Neuronal stem cell (in vitro differentiated cells): ENCODE results near the gene BCAR1.

Experiments used
- DNase-seq: peaks from one replicate; pipeline ENCODE4 v3.0.0-alpha.2; 2013; ENCODE audit warnings: low spot score
- H2AFZ ChIP-seq: one replicate; pipeline ENCODE4 v1.6.1; 2013; ENCODE audit warnings: mild to moderate bottlenecking, low read length, inconsistent platforms
- H2AK5ac ChIP-seq: 2 replicates; pipeline ENCODE4 v1.6.1; 2013; ENCODE audit warnings: low read depth, mild to moderate bottlenecking, inconsistent platforms, low read length, moderate library complexity, mixed read lengths
- H2BK120ac ChIP-seq: 2 replicates; pipeline ENCODE4 v1.6.1; 2013; ENCODE audit warnings: low read depth, mild to moderate bottlenecking, inconsistent platforms, low read length, moderate library complexity, mixed read lengths
- H2BK12ac ChIP-seq: one replicate; pipeline ENCODE4 v1.6.1; 2013; ENCODE audit warnings: low read length, inconsistent platforms
- H2BK15ac ChIP-seq: 2 replicates; pipeline ENCODE4 v1.6.1; 2013; ENCODE audit warnings: mild to moderate bottlenecking, low read length, inconsistent platforms, mixed read lengths
- H2BK5ac ChIP-seq: one replicate; pipeline ENCODE4 v1.6.1; 2013; ENCODE audit warnings: inconsistent platforms, mild to moderate bottlenecking, low read length, moderate library complexity
- H3K14ac ChIP-seq: one replicate; pipeline ENCODE4 v1.6.1; 2013; ENCODE audit warnings: low read length, inconsistent platforms
- H3K18ac ChIP-seq: 2 replicates; pipeline ENCODE4 v1.6.1; 2013; ENCODE audit warnings: low read length, inconsistent platforms
- H3K23ac ChIP-seq: 2 replicates; pipeline ENCODE4 v1.6.1; 2013; ENCODE audit warnings: low read depth, mild to moderate bottlenecking, mixed read lengths, low read length, inconsistent platforms; ENCODE audit not compliant: poor library complexity
- H3K27ac ChIP-seq: replicated peaks from 3 replicates; pipeline ENCODE4 v1.5.1; 2013; ENCODE audit warnings: low read length, inconsistent platforms
- H3K27me3 ChIP-seq, 3 experiments: 2 replicates each; pipeline ENCODE4 v1.6.1; 2013; ENCODE audit warnings: low read length in 3 of 3, mild to moderate bottlenecking in 2 of 3, inconsistent platforms in 1 of 3, low read depth in 1 of 3, mixed read lengths in 1 of 3, moderate library complexity in 1 of 3; ENCODE audit not compliant: control insufficient read depth in 3 of 3, insufficient read depth in 3 of 3
- H3K36me3 ChIP-seq, 2 donors: replicated peaks in 1 of 2; 2 replicates each; pipeline ENCODE4 v1.6.1; 2013; ENCODE audit warnings: low read length in 2 of 2; ENCODE audit not compliant: control insufficient read depth in 2 of 2, insufficient read depth in 2 of 2
- H3K4ac ChIP-seq: 2 replicates; pipeline ENCODE4 v1.6.1; 2013; ENCODE audit warnings: inconsistent platforms, mild to moderate bottlenecking, low read length, moderate library complexity
- H3K4me1 ChIP-seq, 2 donors: 1 replicate in 1 of 2; 2 replicates in 1 of 2; pipeline ENCODE4 v1.6.1; 2013; ENCODE audit warnings: low read length in 2 of 2, low read depth in 1 of 2; ENCODE audit not compliant: control insufficient read depth in 2 of 2, insufficient read depth in 1 of 2
- H3K4me2 ChIP-seq: one replicate; pipeline ENCODE4 v1.6.1; 2013; ENCODE audit warnings: mild to moderate bottlenecking, low read length, inconsistent platforms; ENCODE audit not compliant: insufficient read depth, poor library complexity, severe bottlenecking
- H3K4me3 ChIP-seq, 2 donors: 2 replicates each; pipeline ENCODE4 v1.5.1; 2013; ENCODE audit warnings: low read length in 2 of 2, mild to moderate bottlenecking in 2 of 2, inconsistent platforms in 1 of 2, moderate library complexity in 1 of 2
- H3K79me1 ChIP-seq: one replicate; pipeline ENCODE4 v1.6.1; 2013; ENCODE audit warnings: low read depth, mild to moderate bottlenecking, inconsistent platforms, low read length, moderate library complexity
- H3K9ac ChIP-seq: one replicate; pipeline ENCODE4 v1.6.1; 2013; ENCODE audit warnings: mild to moderate bottlenecking, low read depth, low read length, inconsistent platforms; ENCODE audit not compliant: poor library complexity
- H3K9me3 ChIP-seq, 2 donors: replicated peaks in 1 of 2; 2 replicates each; pipeline versions ENCODE3 to v1.6.1; 2013; ENCODE audit warnings: low read length in 2 of 2, mild to moderate bottlenecking in 2 of 2, inconsistent platforms in 1 of 2, low read depth in 1 of 2, mixed read lengths in 1 of 2, moderate library complexity in 1 of 2; ENCODE audit not compliant: control insufficient read depth in 2 of 2, insufficient read depth in 1 of 2
- H4K8ac ChIP-seq: one replicate; pipeline ENCODE4 v1.6.1; 2013; ENCODE audit warnings: low read depth, mild to moderate bottlenecking, inconsistent platforms, low read length, moderate library complexity
- H4K91ac ChIP-seq: one replicate; pipeline ENCODE4 v1.6.1; 2013; ENCODE audit warnings: low read length, low read depth, mild to moderate bottlenecking, inconsistent platforms; ENCODE audit not compliant: poor library complexity
- WGBS, 2 donors: extraction: QIAGEN DNeasy Blood & Tissue Kit; methylation state at CpG; one replicate each; pipeline ENCODE4 v1.1.7; 2013; ENCODE audit warnings: missing lambda C conversion rate in 2 of 2, mixed read lengths in 1 of 2; ENCODE audit not compliant: insufficient read length in 2 of 2, insufficient replicate concordance in 1 of 2; ENCODE audit errors: extremely low coverage in 2 of 2; 5-methylcytosine and 5-hydroxymethylcytosine counted together

The BCAR1 gene

GRCh38 chr16:75236232-75236631 lies 15.2 kb downstream of the BCAR1 start:
- Histone ChIP-seq H2BK12ac (no peak overlapping the region), H3K4ac (no peak overlapping the region), H3K4me2 (no peak overlapping the region), H2AK5ac (no peak overlapping the region), H3K9ac (no peak overlapping the region), H3K27ac (no peak overlapping the region), H3K14ac (no peak overlapping the region), H2BK5ac (no peak overlapping the region), H3K79me1 (peaks cover 46% of the 10 kb centered on the region), H3K9me3 (no peaks in the 10 kb centered on the region), H3K4me1 (peaks cover 11 to 21% of the 10 kb centered on the region in 2 donors), H4K91ac (no peak overlapping the region), H3K36me3 (peaks cover 46 to 94% of the 10 kb centered on the region in 2 donors), H3K4me3 (no peak overlapping the region), H3K27me3 (peaks cover 0 to 2% (median 0%) of the 10 kb centered on the region in 3 experiments), H4K8ac (no peak overlapping the region), H2BK120ac (no peak overlapping the region), H3K23ac (peak overlapping the region; percentile 25), H3K18ac (no peak overlapping the region), H2AFZ (no peak overlapping the region), H2BK15ac (no peak overlapping the region)
- no CpG with 5 or more reads among the region's 7 CpGs for whole genome bisulfite sequencing, 2 donors
- no peak for DNase-seq

DNA sequence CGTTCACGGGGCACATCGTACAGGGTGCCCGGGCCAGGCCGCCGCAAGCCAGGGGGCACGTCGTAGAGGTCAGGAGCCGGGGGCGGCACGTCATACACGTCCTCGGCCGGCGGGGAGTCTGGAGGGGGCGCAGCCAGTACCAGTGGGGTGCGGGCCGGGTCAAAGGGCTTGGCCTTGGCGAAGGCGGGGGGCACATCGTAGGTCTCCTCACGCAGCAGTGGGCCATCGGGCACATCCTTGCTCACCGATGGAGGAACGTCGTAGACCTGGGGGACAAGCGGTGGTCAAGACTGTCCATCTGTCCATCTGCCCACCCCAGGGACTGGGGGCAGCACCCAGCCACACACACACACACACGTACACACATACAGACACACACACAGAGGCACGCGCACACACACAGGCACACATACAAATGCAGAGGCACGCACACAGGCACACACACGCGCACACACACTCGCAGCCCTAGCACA lies 15.7 kb downstream of the BCAR1 start:
- H2BK120ac ChIP-seq = no peak overlapping the region
- H2AFZ ChIP-seq = no peak overlapping the region
- no peak overlapping the region for H4K91ac ChIP-seq
- H3K4ac ChIP-seq = no peak overlapping the region
- no peak overlapping the region for H3K4me2 ChIP-seq
- no peak overlapping the region for H2AK5ac ChIP-seq
- no peak overlapping the region for H3K18ac ChIP-seq
- H3K27me3 ChIP-seq = peaks cover 0 to 2% (median 0%) of the 10 kb centered on the region in 3 experiments
- WGBS, 2 donors = no CpG with 5 or more reads among the region's 34 CpGs
- no peak overlapping the region for H3K4me3 ChIP-seq
- H3K14ac ChIP-seq = no peak overlapping the region
- no peak overlapping the region for H2BK5ac ChIP-seq
- H3K27ac ChIP-seq = no peak overlapping the region
- no peak overlapping the region for H2BK15ac ChIP-seq
- peak overlapping the region; percentile 25 for H3K23ac ChIP-seq
- H4K8ac ChIP-seq = no peak overlapping the region
- peaks cover 11 to 20% of the 10 kb centered on the region in 2 donors for H3K4me1 ChIP-seq
- peaks cover 43% of the 10 kb centered on the region for H3K79me1 ChIP-seq
- DNase-seq = no peak
- no peaks in the 10 kb centered on the region for H3K9me3 ChIP-seq
- H3K36me3 ChIP-seq = peaks cover 42 to 94% of the 10 kb centered on the region in 2 donors
- H2BK12ac ChIP-seq = no peak overlapping the region
- H3K9ac ChIP-seq = no peak overlapping the region

- Histone ChIP-seq H2BK5ac (peak overlapping the region; percentile 53), H4K8ac (no peak overlapping the region), H2BK12ac (no peak overlapping the region), H3K36me3 (peaks cover 46 to 94% of the 10 kb centered on the region in 2 donors), H3K79me1 (peaks cover 42% of the 10 kb centered on the region), H3K4me3 (no peak overlapping the region), H3K9ac (peak overlapping the region; percentile 60), H3K14ac (peak overlapping the region; percentile 56), H3K18ac (no peak overlapping the region), H3K9me3 (no peaks in the 10 kb centered on the region), H4K91ac (no peak overlapping the region), H3K27me3 (peaks cover 0 to 2% (median 0%) of the 10 kb centered on the region in 3 experiments), H3K27ac (no peak overlapping the region), H3K4ac (no peak overlapping the region), H2AK5ac (no peak overlapping the region), H2BK120ac (no peak overlapping the region), H3K4me2 (no peak overlapping the region), H3K23ac (no peak overlapping the region), H3K4me1 (peaks cover 11 to 20% of the 10 kb centered on the region in 2 donors), H2BK15ac (peak overlapping the region; percentile 37), H2AFZ (no peak overlapping the region)
- WGBS, 2 donors = no CpG with 5 or more reads among the region's 48 CpGs
- DNase-seq = no peak
These were observed 16.3 kb downstream of the BCAR1 start for GRCh38 chr16:75234856-75235696.

DNA sequence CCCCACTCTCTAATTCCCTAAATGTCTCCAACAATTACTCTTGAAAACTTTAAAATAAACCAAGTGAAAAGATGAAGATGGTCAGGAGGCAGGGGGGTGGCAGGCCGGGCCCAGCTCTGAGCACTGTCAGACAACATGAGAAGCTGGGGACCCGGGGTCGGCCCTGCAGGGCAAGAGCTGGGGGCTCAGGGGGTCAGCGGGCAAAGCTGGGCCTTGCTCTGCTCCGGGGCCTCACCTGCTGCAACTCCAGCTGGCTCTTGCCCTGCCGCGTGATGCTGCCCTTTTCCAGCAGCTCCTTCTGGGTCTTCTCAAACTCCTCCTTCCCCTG lies 17.8 kb downstream of the BCAR1 start:
- Histone ChIP-seq H3K14ac (no peak overlapping the region), H2BK15ac (no peak overlapping the region), H4K91ac (no peak overlapping the region), H3K4me1 (peaks cover 4 to 9% of the 10 kb centered on the region in 2 donors), H3K23ac (peak overlapping the region; percentile 76), H3K36me3 (peaks cover 54 to 94% of the 10 kb centered on the region in 2 donors), H2BK12ac (no peak overlapping the region), H3K79me1 (peaks cover 38% of the 10 kb centered on the region), H2AFZ (no peak overlapping the region), H3K4me3 (no peak overlapping the region), H2AK5ac (peak overlapping the region; percentile 56), H3K9me3 (no peaks in the 10 kb centered on the region), H4K8ac (no peak overlapping the region), H3K9ac (no peak overlapping the region), H3K18ac (no peak overlapping the region), H2BK120ac (no peak overlapping the region), H3K27me3 (peaks cover 0 to 2% (median 0%) of the 10 kb centered on the region in 3 experiments), H2BK5ac (no peak overlapping the region), H3K4me2 (no peak overlapping the region), H3K4ac (no peak overlapping the region), H3K27ac (no peak overlapping the region)
- no CpG with 5 or more reads among the region's 7 CpGs for WGBS, 2 donors
- DNase-seq = no peak
